Ecto neural progenitor cell (in vitro differentiated cells): ENCODE results near the gene FMC1.
"Not testable (repeated sequence)": the region's sequence is repeated elsewhere in the genome, so short reads cannot be mapped to it uniquely, and the experiment has no call there.

Experiments used
- DNase-seq: peaks from one replicate; pipeline ENCODE4 v3.0.0-alpha.2; 2018; ENCODE audit warnings: low spot score

FMC1 gene

DNA sequence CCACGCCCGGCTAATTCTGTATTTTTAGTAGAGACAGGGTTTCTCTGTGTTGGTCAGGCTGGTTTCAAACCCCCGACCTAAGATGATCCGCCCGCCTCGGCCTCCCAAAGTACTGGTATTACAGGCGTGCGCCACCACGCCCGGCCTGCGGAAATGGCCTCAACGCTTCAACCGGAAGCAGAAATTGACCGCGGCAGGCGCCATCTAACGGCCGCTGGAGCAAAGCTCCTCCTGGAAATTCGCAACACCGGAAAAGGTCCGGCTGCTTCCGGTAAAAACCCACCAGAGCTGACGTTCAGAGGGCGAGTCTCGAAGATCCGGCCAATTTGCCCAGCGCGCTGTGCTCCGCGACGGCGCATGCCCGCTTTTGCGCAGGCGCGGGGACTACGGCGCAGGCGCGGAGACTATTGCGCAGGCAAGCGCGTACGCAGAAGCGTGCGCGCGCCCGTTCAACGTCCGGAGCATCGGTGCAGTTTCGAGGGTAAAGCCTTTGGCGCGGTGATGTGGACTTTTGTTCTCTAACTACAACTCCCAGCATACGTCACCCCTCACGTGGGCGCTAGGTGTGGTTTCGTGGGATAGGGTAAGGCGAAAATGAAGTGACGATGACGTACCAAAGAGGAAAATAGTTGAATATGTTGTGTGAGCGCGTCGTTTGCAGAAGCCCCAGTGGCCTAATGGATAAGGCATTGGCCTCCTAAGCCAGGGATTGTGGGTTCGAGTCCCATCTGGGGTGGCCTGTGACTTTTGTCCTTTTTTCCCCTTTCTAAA lies 915 bp upstream of the FMC1 start:
- peak; percentile 96 for DNase-seq

DNA sequence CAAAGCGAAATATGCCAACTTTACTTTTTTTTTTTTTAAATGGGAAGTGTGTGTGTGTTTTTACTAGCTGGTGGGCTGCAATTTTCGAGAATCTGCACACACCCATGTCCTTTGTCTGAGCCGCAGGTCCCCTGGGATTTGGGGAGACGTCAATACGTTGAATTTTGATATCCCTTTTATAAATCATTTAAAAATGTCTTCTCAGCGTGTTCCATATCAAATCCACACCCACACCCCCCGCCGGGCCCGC lies 404 bp upstream of the FMC1 start:
- no peak for DNase-seq

DNA sequence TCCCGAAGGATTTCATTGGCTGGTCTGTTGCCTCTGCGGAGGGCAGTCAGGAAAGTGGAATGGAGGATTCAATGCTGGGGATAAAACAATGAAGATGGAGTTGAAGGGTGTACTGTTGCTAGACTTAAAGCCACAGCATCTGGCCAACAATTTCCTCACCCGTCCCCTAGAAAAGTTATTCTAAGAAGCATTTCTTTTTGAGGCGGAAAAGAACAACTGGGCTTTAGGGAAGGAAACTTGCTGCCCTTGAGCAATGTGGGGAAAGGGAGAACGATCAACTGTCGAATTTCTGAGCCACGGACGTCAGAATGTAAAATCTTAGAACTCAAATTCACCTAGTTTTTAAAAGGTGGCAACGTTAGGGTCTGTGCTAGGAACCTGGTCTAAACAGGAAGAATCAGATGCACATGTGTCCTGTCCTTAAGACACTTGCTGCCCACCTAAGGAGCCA lies 664 bp downstream of the FMC1 start:
- no peak for DNase-seq

DNA sequence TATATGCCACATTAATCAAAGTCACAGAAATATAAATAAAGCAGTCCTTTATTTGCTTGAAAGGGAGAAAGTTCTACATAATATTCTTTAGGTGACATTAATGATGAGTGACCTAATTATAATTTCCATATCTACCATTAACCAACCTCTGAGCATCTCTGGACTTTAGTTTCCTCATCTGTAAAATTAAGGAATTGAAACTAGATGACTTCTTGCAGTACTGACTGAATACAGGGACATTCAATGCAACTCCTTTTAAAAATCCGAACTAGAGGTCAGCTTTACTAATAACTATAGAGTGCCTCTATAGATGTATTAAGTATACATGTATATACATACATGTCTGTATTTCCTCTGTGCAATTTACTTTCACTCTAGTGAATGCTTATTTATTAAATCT lies 3.9 kb downstream of the FMC1 start:
- no peak for DNase-seq

DNA sequence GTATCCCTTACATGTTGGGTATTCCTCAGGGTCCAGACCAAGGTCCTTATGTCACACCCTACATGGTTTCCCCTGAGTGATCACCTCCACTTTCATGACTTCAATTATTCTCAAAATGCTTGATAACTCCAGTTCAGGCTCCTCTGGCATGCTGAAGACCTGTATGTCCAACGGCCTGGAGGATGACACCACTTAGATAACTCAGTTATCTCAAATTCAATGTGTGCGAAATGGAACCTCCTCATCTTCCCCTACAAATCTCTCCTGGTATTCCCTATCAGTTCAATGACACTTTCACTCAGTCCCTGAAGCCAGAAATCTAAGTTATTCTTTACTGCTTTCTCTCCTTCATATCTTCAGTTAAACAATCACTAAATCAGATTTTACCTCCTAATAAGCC lies 9.9 kb downstream of the FMC1 start:
- DNase-seq = no peak

DNA sequence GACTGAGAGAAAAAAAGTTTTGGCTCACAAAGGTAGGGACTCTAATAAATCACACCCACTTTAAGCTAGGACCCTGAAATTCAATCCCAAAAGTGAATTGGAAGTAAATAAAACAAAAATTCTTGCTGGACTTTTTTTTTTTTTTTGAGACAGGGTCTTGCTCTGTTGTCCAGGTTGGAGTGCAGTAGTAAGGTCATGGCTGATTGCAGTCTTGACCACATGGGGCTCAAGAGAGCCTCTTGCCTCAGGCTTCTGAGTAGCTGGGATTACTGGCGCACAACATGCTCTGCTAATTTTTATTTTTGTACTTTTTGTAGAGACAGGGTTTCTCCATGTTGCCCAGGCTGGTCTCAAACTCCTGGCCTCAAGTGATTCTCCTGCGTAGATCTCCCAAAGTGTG lies 13.6 kb downstream of the FMC1 start:
- no peak for DNase-seq

DNA sequence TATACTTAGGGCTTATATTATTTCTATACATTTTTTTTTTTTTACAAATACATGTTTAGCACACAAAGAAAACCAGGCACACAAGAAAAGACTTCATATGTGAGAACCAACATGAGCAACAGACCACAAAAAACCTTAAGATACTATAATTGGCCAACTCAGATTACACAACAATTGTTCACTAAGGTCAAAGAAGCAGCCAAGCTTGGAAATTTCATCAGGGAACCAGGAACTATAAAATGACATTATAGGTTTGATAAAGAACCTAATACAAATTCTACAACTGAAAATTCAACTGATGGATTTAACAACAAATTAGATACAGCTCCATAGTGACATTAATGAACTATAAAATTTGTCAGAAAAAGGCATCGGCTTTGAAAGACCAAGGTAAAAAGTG lies 14.2 kb downstream of the FMC1 start:
- no peak for DNase-seq

DNA sequence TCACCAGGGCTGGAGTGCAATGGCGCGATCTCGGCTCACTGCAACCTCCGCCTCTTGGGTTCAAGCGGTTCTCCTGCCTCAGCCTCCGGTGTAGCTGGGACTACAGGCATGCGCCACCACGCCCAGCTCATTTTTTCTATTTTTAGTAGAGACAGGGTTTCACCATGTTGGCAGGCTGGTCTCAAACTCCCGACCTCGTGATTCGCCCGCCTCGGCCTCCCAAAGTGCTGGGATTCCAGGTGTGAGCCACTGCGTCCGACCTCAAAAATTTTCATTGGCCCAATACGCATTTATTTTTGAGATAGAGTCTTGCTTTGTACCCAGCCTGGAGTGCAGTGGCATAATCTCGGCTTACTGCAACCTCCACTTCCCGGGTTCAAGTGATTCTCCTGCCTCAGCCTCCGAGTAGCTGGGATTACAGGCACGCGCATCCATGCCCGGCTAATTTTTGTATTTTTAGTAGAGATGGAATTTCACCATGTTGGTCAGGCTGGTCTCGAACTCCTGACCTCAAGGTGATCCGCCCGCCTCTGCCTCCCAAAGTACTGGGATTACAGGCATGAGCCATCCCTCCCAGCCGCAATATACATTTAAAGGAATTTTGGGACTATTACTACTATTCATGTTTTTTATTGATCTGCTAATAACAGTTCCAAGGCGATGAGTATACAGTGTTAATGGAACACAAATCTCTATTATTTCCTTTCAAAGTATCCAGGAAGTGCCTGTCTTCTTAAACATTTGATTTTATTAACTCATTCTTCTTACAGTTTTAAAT lies 16.8 kb downstream of the FMC1 start:
- DNase-seq = not testable (repeated sequence)

DNA sequence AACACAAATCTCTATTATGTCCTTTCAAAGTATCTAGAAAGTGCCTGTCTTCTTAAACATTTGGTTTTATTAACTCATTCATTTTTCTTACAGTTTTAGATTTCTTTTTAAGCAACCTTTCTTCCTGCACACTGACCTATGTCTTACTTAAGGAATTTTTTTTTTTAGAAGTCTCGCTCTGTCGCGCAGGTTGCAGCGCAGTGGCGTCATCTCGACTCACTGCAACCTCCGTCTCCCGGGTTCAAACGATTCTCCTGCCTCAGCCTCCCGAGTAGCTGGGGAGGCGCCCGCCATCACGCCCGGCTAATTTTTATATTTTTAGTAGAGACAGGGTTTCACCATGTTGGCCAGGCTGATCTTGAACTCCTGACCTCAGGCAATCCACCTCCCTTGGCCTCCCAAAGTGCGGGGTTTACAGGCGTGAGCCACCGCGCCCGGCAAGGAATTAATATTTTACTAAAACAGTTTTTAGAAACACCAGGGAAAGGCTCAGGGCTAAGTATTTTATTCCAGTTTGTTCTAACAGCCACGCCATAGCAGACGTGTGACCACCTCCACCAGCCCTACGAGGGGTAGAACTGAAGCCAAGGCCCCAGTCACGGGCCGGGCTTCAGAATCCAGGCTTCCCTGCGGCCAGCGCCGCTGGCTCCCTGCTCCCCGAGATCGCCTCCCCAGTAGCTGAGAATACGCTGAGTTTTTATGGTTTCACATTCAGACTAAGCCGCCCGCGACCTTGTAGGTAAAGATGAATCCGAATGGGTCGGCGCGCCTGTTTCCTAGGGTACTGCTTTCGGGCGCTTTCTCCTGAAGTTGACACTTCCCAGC lies 17.6 kb downstream of the FMC1 start:
- DNase-seq = no peak

DNA sequence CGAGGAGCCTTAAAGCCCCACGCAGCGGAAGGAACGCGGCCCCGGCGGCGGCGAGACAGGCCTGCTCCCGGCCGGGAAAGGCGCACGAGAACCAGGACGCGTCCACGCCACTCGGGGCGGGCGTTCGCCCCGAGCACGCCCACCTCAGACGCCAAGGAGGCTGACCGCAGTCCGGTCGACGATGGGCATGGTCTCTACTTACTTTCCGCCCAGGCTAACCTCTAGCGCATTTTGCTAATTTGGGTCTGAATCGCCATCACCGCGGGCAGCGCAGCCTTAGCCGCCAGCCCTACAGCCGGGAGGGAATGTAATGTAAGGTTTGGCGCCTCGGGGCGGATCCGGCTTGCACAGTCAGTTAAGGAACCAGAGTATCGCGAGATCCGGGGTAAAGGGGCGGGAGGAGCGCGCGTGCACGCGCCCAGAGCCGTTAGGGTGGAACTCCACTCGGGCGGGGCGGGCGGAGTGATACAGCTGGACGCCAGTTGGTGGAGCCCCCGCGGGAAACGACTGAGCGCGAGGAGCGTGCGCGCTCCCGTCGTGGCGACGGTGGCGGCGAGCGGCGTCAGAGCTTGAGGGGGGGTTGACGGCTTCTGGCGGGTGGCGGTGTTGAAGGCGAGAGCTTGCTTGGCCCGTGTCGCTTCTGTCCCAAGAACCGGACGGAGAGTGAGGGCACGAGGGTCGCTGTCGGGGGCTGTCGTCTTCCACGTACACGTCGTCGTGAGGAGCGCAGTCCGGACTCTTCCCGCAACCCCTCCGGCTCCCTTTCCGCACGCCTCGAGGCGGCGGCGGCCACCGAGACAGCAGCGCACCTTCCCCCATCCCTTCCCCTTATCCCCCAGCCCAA lies 18.5 kb downstream of the FMC1 start, which contains the start of gene LUC7L2:
TSS of gene LUC7L2 (plus strand) at position 529 of the 844 bp plus-strand sequence. CDS start 368 bp downstream, outside the sequence.
- peak; percentile 99 for DNase-seq

DNA sequence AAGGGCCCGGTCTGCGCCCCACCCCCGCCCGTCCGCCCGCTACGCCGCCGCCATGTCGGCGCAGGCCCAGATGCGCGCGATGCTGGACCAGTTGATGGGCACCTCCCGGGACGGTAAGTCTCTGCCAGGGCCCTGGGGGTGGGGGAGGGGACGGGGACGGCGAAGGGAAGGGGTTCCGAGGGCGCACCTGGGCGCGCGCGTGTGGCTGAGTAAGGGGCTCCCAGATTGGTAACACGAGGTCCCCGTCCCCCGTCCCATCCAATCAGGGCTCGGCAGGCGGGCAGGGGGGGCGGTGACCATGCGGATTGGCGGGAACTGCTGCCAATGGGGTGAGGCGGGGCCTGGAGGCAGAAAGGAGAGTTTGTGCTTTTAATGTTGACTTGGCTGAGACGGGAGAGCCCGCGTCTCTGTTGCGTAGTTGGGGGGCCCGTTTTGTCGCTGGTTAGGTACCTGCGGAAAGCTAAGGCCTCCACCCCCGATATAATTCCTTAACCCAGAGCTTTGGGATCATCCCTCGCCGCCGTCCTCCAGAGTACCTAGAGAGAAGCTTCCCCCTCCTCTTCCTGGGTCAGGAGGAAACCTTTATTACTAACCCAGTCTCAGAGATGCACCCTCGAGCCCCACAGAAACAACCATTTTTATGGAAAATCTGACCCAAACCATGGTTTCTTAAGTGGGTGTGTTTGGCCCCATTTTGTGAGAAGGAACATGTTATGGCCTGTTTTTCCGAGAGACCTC lies 19.2 kb downstream of the FMC1 start:
- peak; percentile 99 for DNase-seq

DNA sequence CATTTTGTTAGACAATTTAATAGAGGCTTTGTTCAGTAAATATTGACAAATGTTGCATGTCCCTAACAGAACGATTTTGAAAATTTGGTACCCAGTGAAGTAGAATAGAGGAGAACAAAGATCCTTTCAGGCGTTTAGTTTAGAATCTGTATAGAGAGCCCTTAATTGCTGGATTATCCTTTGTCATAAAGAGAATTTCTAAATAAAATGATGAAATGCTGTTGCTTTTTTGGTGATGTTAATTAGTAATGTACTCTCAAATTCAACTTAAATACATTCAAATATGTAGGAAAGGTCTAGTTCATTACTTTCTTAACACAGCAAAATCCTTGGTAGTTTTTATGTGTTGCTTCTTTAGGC lies 19.8 kb downstream of the FMC1 start:
- DNase-seq = no peak

DNA sequence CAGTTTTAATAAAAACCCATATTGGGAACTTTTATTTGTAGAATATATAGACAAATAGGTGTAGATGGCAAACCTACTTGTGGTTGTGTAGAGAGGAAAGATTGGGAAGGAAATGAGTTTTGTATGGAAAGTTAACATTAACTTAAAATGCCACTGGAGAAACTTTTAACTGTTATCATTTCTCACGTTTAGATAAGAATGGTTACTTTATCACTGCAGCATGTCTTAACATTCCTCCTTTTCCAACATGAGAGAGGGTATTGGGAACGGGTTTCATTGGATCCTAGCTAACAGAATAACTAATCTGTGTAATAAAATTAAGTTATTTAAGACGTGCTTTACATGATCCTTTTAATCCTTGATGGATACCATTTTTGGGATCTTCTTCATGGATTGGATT lies 20.4 kb downstream of the FMC1 start:
- DNase-seq = no peak

DNA sequence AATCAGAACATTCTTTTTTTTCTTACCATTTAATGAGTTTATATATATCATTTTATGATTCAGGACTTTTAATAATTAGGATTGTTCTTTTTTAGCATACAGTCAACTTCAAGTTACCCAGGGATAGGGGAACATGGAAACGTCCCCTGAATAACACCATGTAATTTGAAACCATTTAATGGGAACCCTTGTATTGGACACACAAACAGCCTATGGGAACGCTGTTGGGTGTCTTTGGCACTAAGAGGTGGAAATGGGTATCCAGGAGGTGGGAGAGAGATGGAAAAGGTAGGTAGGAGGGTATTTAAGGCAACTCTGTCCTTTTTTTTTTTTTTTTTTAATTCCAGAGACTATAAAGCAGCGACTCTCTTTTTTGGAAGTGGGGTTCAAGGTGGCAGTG lies 21.2 kb downstream of the FMC1 start:
- no peak for DNase-seq

DNA sequence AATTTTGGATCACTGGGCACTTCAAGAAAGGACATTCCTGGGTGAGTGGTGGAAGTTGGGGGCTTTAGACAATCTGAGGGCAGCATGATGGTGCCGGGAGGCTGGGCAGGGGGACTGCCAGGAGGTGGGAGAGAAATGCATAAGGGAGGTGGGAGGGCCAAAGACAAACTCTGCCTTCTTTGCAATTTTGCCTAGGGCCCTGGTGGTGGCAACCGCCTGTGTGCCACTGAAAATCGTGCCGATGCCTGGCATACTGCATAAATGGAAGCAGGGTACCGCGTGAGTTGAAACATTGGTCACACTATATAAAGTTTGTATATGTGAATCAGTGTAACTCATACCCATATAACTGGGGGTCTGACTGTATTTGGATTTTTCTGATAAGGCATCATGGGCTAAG lies 21.8 kb downstream of the FMC1 start:
- no peak for DNase-seq

DNA sequence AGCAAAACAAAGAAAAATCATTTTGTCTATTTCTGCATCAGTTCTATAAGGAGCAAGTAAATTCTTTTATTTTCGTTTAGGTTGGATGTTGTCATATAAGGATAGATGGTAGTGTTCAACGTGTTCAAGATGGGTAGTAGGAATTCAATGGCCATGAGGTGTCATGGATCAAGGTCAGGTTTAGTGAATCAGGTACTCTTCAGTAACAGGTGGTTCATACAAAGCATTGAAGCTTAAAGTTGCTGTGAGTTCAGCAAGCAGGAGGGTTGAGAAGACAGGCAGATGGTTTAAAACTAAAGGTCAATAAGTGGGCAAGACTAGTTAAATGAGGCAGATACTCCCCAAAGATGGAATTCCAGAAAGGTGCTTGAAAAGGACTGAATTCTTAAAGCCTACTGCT lies 24.2 kb downstream of the FMC1 start:
- DNase-seq = no peak

DNA sequence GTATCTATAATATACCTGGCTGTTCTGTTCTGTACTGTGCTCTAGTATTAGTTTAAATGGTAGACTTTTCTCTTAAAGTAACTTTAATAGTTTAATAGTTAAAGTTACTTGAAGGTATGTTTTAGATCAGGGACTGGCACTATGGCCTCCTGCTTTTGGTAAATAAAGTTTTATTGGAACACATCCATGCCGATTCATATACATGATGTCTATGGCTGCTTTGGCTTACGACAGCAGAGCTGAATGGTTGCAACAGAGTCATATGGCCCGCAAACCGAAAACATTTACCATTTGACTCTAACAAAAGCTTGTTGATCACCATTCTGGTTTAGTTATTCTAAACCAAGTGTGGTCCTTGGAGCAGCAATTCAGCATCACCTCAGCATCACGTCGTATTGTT lies 25.3 kb downstream of the FMC1 start:
- DNase-seq = no peak

DNA sequence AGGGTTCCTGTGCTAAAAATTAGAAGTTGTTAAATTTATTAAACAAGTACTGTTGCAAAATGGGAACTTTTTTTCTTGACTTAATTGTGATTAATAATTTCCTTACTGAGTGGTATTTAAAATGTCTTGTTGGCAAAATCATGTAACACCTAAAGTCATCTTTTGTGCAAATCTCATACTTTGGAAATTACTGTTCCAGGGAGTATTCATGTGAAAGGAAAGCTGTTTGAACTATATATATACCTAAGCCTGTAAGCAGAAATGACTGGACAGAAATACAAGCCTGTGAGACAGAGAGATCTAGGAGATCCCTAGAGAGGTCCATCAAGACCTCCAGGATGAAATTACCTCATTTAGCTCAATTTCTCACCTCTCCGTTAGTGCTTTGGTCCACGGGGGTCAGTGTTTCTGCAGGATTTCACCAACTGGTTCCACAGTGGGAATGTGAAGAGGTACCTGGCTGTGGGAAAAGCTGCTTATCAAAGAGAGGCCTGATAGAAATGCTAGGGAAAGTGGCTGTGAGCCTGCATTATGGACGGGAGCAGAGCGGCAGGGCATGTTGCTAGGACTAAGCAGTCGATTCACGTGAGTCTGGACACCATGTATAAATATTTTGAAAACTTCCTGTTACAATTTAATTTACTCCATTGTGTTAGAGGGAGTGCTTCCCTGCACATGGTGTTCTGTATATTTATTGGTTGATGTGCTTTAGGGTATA lies 26.5 kb downstream of the FMC1 start:
- no peak for DNase-seq

DNA sequence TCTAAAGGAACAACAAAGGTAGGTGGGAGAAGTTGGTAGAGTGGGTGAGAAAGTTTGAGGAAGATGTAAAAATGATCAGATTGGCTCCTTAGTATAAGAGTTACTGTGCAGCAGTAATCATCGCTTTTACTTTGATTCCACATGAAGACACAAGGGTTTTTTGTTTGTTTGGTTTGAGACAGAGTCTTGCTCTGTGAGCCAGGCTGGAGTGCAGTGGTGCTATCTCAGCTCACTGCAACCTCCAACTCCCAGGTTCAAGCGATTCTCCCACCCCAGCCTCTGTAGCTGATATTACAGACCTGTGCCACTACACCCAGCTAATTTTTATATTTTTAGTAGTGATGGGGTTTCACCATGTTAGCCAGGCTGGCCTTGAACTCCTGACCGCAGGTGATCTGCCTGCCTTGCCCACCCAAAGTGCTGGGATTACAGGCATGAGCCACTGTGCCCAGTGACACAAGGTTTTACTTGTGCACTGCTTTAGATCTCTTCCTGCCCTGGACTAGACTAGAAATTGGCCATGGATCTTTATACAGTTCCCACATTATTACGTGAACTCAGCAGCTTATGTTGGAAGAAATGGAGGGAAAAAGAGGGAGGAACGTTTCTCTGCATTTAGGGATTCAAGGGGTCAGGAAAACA lies 29.3 kb downstream of the FMC1 start:
- no peak for DNase-seq

DNA sequence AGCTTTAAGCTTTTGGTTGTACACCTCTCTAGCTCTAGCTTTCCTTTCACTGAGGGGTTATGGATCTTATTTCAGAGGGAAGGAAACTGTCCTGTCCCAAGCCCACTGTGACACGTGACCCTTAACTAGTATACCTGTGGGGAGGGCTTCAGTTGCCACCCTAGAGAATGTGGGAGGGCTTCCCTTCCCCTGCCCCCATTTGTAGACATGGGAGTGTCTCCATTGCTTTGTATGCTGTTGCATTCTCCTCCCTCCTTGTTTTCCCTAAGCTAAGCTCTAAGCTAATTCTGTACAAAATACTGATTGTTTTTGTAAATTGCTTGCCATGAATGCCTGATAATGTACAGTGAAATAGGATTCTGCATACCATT lies 29.8 kb downstream of the FMC1 start:
- no peak for DNase-seq
